ENCODE results near the gene MUC3A.

MUC3A gene

DNA sequence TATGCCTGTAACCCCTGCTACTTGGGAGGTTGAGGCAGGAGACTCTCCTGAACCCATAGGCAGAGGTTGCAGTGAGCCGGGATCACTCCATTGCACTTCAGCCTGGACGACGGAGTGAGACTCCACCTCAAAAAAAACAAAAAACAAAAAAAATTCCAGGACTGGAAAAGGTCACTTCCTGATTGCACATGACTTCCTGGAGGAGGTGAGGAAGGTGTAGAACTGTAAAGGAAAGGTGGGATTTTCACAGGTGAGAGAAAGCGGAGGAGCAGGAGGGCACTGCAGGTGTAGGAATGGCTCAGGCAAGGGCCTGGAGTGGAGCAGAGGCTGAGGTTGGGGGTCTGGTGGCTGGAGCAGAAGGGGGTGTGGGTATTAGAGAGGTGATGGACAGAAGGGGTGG lies 3.2 kb upstream of the MUC3A start:
- ChIA-PET POLR2A (no interaction called here), CTCF (no interaction called here)
- DNase-seq, result no peak
- Histone ChIP-seq H3K4me3 (ENCODE audit: control insufficient read depth in 1 of 7, extremely low read depth in 1 of 7, insufficient read depth in 4 of 7, low read depth in 2 of 7, low read length in 6 of 7) (no peak overlapping the region), H3K4me1 (ENCODE audit: control extremely low read depth in 1 of 4, control insufficient read depth in 4 of 4, insufficient read depth in 4 of 4, low read length in 3 of 4) (peaks cover 0 to 3% (median 1%) of the 10 kb centered on the region in 4 experiments), H3K27ac (ENCODE audit: insufficient read depth in 1 of 2, low read depth in 1 of 2, low read length in 2 of 2, poor library complexity in 1 of 2, severe bottlenecking in 2 of 2) (no peak overlapping the region), H3K27me3 (replicated peaks in 2 of 5; ENCODE audit: control insufficient read depth in 4 of 5, insufficient read depth in 5 of 5, low read length in 4 of 5) (peaks cover 0 to 29% (median 5%) of the 10 kb centered on the region in 5 experiments), H3K36me3 (ENCODE audit: control insufficient read depth in 4 of 4, insufficient read depth in 4 of 4, low read length in 3 of 4) (no peaks in the 10 kb centered on the region), H3K9me3 (ENCODE audit: control extremely low read depth in 1 of 5, control insufficient read depth in 4 of 5, insufficient read depth in 2 of 5, low read depth in 1 of 5, low read length in 4 of 5) (peaks cover 0 to 2% (median 0%) of the 10 kb centered on the region in 5 experiments)
- 100% methylated on average over 1 of the region's 4 CpGs for WGBS (ENCODE audit: insufficient coverage)

DNA sequence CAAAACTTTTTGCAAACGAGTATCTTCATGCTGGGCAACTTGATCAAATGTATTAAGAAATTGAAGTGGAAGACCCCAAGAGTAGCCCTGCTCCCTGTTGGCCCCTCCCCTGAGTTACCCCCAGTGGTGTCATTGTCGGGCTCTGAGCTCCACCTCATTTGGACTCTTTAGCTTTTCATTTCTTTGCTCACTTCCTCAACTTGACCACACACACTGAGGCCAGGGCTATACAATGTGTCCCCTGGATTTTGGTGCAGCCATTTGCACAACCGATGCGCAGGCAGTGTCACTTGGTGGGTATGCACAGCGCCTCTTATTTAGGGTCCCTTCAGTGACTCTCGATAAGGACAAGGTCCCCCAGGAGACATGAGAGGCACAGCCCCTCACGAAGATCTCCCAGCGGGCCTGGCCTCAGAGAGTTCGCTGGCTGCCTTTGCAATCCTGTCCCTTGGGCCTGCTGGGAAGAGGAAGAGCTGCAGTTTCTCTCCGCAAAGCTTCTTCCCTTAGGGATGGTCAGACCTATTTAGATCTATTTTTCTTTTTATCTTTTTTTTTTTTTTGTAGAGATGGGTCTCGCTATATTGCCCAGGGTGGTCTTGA lies 2.5 kb upstream of the MUC3A start:
- no peak for DNase-seq
- Histone ChIP-seq H3K27me3 (replicated peaks in 2 of 5; ENCODE audit: control insufficient read depth in 4 of 5, insufficient read depth in 5 of 5, low read length in 4 of 5) (peaks cover 0 to 37% (median 11%) of the 10 kb centered on the region in 5 experiments), H3K36me3 (ENCODE audit: control insufficient read depth in 4 of 4, insufficient read depth in 4 of 4, low read length in 3 of 4) (no peaks in the 10 kb centered on the region), H3K4me1 (ENCODE audit: control extremely low read depth in 1 of 4, control insufficient read depth in 4 of 4, insufficient read depth in 4 of 4, low read length in 3 of 4) (peaks cover 0 to 3% (median 1%) of the 10 kb centered on the region in 4 experiments), H3K27ac (ENCODE audit: insufficient read depth in 1 of 2, low read depth in 1 of 2, low read length in 2 of 2, poor library complexity in 1 of 2, severe bottlenecking in 2 of 2) (no peak overlapping the region), H3K9me3 (ENCODE audit: control extremely low read depth in 1 of 5, control insufficient read depth in 4 of 5, insufficient read depth in 2 of 5, low read depth in 1 of 5, low read length in 4 of 5) (peaks cover 0 to 2% (median 0%) of the 10 kb centered on the region in 5 experiments), H3K4me3 (ENCODE audit: control insufficient read depth in 1 of 7, extremely low read depth in 1 of 7, insufficient read depth in 4 of 7, low read depth in 2 of 7, low read length in 6 of 7) (no peak overlapping the region)
- 92% methylated on average over 7 of the region's 11 CpGs for WGBS (ENCODE audit: insufficient coverage)
- ChIA-PET CTCF (no interaction called here), POLR2A (no interaction called here)

DNA sequence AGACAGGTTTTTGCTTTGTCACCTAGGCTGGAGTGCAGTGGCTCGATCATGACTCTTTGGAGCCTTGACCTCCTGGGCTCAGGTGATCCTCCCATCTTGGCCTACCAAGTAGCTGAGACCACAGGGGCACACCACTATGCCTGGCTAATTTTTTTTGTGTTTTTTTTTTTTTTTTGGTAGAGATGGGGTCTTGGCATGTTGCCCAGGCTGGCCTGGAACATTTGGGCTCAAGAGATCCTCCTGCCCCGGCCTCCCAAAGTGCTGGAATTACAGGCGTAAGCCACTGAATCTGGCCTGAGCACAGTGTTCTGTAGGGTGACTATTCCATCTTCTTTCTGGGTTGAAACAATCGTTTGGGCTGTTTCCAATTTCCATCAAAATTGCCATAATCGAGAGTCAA lies 1.5 kb upstream of the MUC3A start:
- Histone ChIP-seq H3K9me3 (ENCODE audit: control extremely low read depth in 1 of 5, control insufficient read depth in 4 of 5, insufficient read depth in 2 of 5, low read depth in 1 of 5, low read length in 4 of 5) (peaks cover 0 to 2% (median 0%) of the 10 kb centered on the region in 5 experiments), H3K4me3 (ENCODE audit: control insufficient read depth in 1 of 7, extremely low read depth in 1 of 7, insufficient read depth in 4 of 7, low read depth in 2 of 7, low read length in 6 of 7) (no peak overlapping the region), H3K27me3 (replicated peaks in 2 of 5; ENCODE audit: control insufficient read depth in 4 of 5, insufficient read depth in 5 of 5, low read length in 4 of 5) (peaks cover 0 to 46% (median 12%) of the 10 kb centered on the region in 5 experiments), H3K4me1 (ENCODE audit: control extremely low read depth in 1 of 4, control insufficient read depth in 4 of 4, insufficient read depth in 4 of 4, low read length in 3 of 4) (peaks cover 0 to 3% (median 1%) of the 10 kb centered on the region in 4 experiments), H3K36me3 (ENCODE audit: control insufficient read depth in 4 of 4, insufficient read depth in 4 of 4, low read length in 3 of 4) (no peaks in the 10 kb centered on the region), H3K27ac (ENCODE audit: insufficient read depth in 1 of 2, low read depth in 1 of 2, low read length in 2 of 2, poor library complexity in 1 of 2, severe bottlenecking in 2 of 2) (no peak overlapping the region)
- no peak for DNase-seq
- ChIA-PET CTCF (no interaction called here), POLR2A (no interaction called here)
- 100% methylated on average over 3 of the region's 5 CpGs for WGBS (ENCODE audit: insufficient coverage)

DNA sequence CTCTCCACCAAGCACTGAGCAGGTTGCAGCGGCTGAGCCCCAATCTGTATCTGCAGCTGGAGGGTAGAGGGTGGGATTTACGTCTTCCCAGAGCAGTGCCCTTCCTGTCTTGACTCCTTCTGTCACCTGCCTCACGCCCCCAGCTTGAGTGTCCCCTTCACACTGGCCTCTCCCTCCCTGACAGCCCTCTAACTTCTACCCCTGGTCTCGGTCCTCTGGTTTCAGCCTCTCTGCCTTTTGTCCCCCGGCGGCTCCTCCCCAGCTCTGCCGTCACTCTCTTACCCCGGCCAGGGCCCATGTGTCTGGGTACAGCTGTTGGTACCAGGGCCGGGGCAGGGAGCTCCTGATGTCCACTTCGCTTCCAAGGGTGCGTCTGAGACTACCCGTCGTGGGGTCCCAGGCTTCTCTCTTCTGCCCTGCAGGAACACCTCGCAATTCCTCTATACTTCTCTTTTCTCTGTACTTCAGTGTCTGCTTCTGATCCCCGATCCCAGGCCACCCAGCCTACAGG lies 654 bp downstream of the MUC3A start:
- DNase-seq, result no peak
- WGBS (ENCODE audit: insufficient coverage), result 33% methylated on average over 14 of the region's 15 CpGs
- ChIA-PET CTCF (interaction anchor here (0.7 to 1.5 kb wide), 3 partner anchors 32 to 52 kb away, joined by 3 to 5 read pairs (median 3); no protein-coding TSS in a partner anchor), POLR2A (no interaction called here)
- Histone ChIP-seq H3K4me3 (ENCODE audit: control insufficient read depth in 1 of 7, extremely low read depth in 1 of 7, insufficient read depth in 4 of 7, low read depth in 2 of 7, low read length in 6 of 7) (no peak overlapping the region), H3K36me3 (ENCODE audit: control insufficient read depth in 4 of 4, insufficient read depth in 4 of 4, low read length in 3 of 4) (no peaks in the 10 kb centered on the region), H3K27me3 (replicated peaks in 2 of 5; ENCODE audit: control insufficient read depth in 4 of 5, insufficient read depth in 5 of 5, low read length in 4 of 5) (peaks cover 0 to 63% (median 12%) of the 10 kb centered on the region in 5 experiments), H3K9me3 (ENCODE audit: control extremely low read depth in 1 of 5, control insufficient read depth in 4 of 5, insufficient read depth in 2 of 5, low read depth in 1 of 5, low read length in 4 of 5) (no peaks in the 10 kb centered on the region), H3K4me1 (ENCODE audit: control extremely low read depth in 1 of 4, control insufficient read depth in 4 of 4, insufficient read depth in 4 of 4, low read length in 3 of 4) (peaks cover 0 to 3% (median 1%) of the 10 kb centered on the region in 4 experiments), H3K27ac (ENCODE audit: insufficient read depth in 1 of 2, low read depth in 1 of 2, low read length in 2 of 2, poor library complexity in 1 of 2, severe bottlenecking in 2 of 2) (no peak overlapping the region)

DNA sequence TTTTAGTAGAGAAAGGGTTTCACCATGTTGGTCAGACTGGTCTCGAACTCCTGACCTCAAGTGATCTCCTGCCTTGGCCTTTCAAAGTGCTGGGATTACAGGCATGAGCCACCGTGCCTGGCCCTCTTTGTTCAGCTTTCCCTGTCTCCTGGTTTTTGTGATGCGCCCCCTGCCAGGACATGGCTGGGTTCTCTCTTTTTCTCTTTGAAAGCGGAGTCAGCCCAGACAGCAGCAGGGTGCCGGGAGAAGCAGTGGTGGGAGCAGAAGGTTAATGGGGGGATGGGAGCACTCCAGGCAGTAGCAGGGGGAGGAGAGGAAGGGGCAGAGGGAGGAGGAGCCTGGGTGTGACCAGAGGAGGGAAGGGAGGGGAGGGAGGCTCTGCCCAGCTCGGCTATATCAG lies 1.8 kb downstream of the MUC3A start:
- peaks cover 0 to 3% (median 0%) of the 10 kb centered on the region in 5 experiments for H3K9me3 ChIP-seq (ENCODE audit: control extremely low read depth in 1 of 5, control insufficient read depth in 4 of 5, insufficient read depth in 2 of 5, low read depth in 1 of 5, low read length in 4 of 5)
- peaks cover 0 to 70% (median 12%) of the 10 kb centered on the region in 5 experiments for H3K27me3 ChIP-seq (replicated peaks in 2 of 5; ENCODE audit: control insufficient read depth in 4 of 5, insufficient read depth in 5 of 5, low read length in 4 of 5)
- POLR2A ChIA-PET, result no interaction called here
- H3K4me1 ChIP-seq (ENCODE audit: control extremely low read depth in 1 of 4, control insufficient read depth in 4 of 4, insufficient read depth in 4 of 4, low read length in 3 of 4), result peaks cover 0 to 3% (median 1%) of the 10 kb centered on the region in 4 experiments
- WGBS (ENCODE audit: insufficient coverage), result 33% methylated on average over 5 of the region's 6 CpGs
- DNase-seq, result no peak
- CTCF ChIA-PET, result interaction anchor here (0.9 kb wide), 1 partner anchor 50 kb away, joined by 3 read pairs; no protein-coding TSS in a partner anchor
- no peaks in the 10 kb centered on the region for H3K36me3 ChIP-seq (ENCODE audit: control insufficient read depth in 4 of 4, insufficient read depth in 4 of 4, low read length in 3 of 4)
- no peak overlapping the region for H3K4me3 ChIP-seq (ENCODE audit: control insufficient read depth in 1 of 7, extremely low read depth in 1 of 7, insufficient read depth in 4 of 7, low read depth in 2 of 7, low read length in 6 of 7)
- no peak overlapping the region for H3K27ac ChIP-seq (ENCODE audit: insufficient read depth in 1 of 2, low read depth in 1 of 2, low read length in 2 of 2, poor library complexity in 1 of 2, severe bottlenecking in 2 of 2)

DNA sequence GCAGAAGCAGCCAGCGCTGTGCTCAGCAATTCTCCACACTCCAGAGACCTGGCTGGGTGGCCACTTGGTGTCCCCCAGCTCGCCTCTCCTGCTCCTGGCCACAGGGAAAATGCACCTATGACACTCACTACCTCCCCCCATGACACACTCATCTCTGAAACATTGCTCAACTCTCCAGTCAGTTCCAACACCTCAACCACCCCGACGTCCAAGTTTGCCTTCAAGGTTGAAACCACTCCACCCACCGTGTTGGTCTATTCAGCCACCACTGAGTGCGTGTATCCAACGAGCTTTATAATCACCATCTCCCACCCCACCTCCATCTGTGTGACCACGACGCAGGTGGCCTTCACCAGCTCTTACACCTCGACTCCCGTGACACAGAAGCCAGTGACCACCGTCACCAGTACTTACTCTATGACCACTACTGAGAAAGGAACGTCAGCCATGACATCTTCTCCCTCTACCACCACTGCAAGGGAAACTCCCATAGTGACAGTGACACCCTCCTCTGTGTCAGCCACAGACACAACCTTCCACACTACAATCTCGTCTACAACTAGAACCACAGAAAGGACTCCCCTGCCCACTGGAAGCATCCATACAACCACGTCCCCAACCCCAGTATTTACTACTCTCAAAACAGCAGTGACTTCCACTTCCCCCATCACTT lies 2.7 kb downstream of the MUC3A start:
- Histone ChIP-seq H3K27me3 (replicated peaks in 2 of 5; ENCODE audit: control insufficient read depth in 4 of 5, insufficient read depth in 5 of 5, low read length in 4 of 5) (peaks cover 0 to 76% (median 12%) of the 10 kb centered on the region in 5 experiments), H3K27ac (ENCODE audit: insufficient read depth in 1 of 2, low read depth in 1 of 2, low read length in 2 of 2, poor library complexity in 1 of 2, severe bottlenecking in 2 of 2) (no peak overlapping the region), H3K36me3 (ENCODE audit: control insufficient read depth in 4 of 4, insufficient read depth in 4 of 4, low read length in 3 of 4) (no peaks in the 10 kb centered on the region), H3K4me3 (ENCODE audit: control insufficient read depth in 1 of 7, extremely low read depth in 1 of 7, insufficient read depth in 4 of 7, low read depth in 2 of 7, low read length in 6 of 7) (no peak overlapping the region), H3K9me3 (ENCODE audit: control extremely low read depth in 1 of 5, control insufficient read depth in 4 of 5, insufficient read depth in 2 of 5, low read depth in 1 of 5, low read length in 4 of 5) (peaks cover 0 to 7% (median 0%) of the 10 kb centered on the region in 5 experiments), H3K4me1 (ENCODE audit: control extremely low read depth in 1 of 4, control insufficient read depth in 4 of 4, insufficient read depth in 4 of 4, low read length in 3 of 4) (peaks cover 0 to 3% (median 1%) of the 10 kb centered on the region in 4 experiments)
- POLR2A ChIA-PET, result no interaction called here
- 80% methylated on average over 14 of the region's 15 CpGs for WGBS (ENCODE audit: insufficient coverage)
- no peak for DNase-seq
- CTCF ChIA-PET, result no interaction called here

DNA sequence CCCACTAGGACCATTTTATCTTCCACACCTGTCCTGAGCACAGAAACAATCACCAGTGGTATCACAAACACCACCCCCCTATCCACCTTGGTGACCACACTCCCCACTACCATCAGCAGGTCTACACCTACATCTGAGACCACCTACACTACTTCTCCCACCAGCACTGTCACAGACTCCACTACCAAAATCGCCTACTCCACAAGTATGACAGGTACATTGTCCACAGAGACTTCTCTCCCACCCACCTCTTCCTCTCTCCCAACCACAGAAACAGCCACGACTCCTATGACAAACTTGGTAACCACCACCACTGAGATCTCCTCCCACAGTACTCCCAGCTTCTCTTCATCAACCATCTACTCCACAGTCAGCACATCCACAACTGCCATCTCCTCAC lies 3.3 kb downstream of the MUC3A start:
- Histone ChIP-seq H3K4me1 (ENCODE audit: control extremely low read depth in 1 of 4, control insufficient read depth in 4 of 4, insufficient read depth in 4 of 4, low read length in 3 of 4) (peaks cover 0 to 3% (median 1%) of the 10 kb centered on the region in 4 experiments), H3K36me3 (ENCODE audit: control insufficient read depth in 4 of 4, insufficient read depth in 4 of 4, low read length in 3 of 4) (no peaks in the 10 kb centered on the region), H3K27me3 (replicated peaks in 2 of 5; ENCODE audit: control insufficient read depth in 4 of 5, insufficient read depth in 5 of 5, low read length in 4 of 5) (peaks cover 0 to 82% (median 12%) of the 10 kb centered on the region in 5 experiments), H3K4me3 (ENCODE audit: control insufficient read depth in 1 of 7, extremely low read depth in 1 of 7, insufficient read depth in 4 of 7, low read depth in 2 of 7, low read length in 6 of 7) (no peak overlapping the region), H3K9me3 (ENCODE audit: control extremely low read depth in 1 of 5, control insufficient read depth in 4 of 5, insufficient read depth in 2 of 5, low read depth in 1 of 5, low read length in 4 of 5) (peaks cover 0 to 7% (median 0%) of the 10 kb centered on the region in 5 experiments), H3K27ac (ENCODE audit: insufficient read depth in 1 of 2, low read depth in 1 of 2, low read length in 2 of 2, poor library complexity in 1 of 2, severe bottlenecking in 2 of 2) (no peak overlapping the region)
- POLR2A ChIA-PET, result no interaction called here
- CTCF ChIA-PET, result no interaction called here
- 55% methylated on average over 2 of the region's 2 CpGs for WGBS (ENCODE audit: insufficient coverage)
- no peak for DNase-seq

Data from common myeloid progenitor, CD34-positive (primary cell).